K562 (cell line): ENCODE data around the gene RIMOC1. TPM values are rescaled to one million over a fixed set of nuclear protein-coding genes. Genes with fewer than 3 reads are reported as not detected.
A peak's percentile ranks its signal among the peaks of the same experiment; 100 is the strongest.

Source experiments
- CC2D1A ChIP-seq: fragments of 450-650 bp; IDR thresholded peaks from 2 replicates; pipeline ENCODE4 v1.6.1; 2017; ENCODE audit warnings: mild to moderate bottlenecking
- E2F3 ChIP-seq: fragments of 250-450 bp; sonication (Bioruptor Pico); IDR thresholded peaks from 2 replicates; pipeline ENCODE4 v1.4.0; 2020; ENCODE audit warnings: mild to moderate bottlenecking
- PHF8 ChIP-seq: fragments of 200-600 bp; sonication (generic); IDR thresholded peaks from 2 replicates; pipeline ENCODE4 v1.6.1; 2012; ENCODE audit warnings: mixed run types, mild to moderate bottlenecking, inconsistent platforms, low read length, moderate library complexity, borderline replicate concordance
- YY1 ChIP-seq, 3 experiments: IDR thresholded peaks; 2 replicates each; pipeline ENCODE4 v1.6.1; 2011; ENCODE audit warnings: low read length in 2 of 3, mild to moderate bottlenecking in 2 of 3, moderate library complexity in 2 of 3, borderline replicate concordance in 1 of 3, control low read depth in 1 of 3, low read depth in 1 of 3; ENCODE audit not compliant: insufficient read depth in 3 of 3, insufficient replicate concordance in 2 of 3, control insufficient read depth in 1 of 3, insufficient read length in 1 of 3; ENCODE audit errors: extremely low read depth in 1 of 3
- polyA plus RNA-seq, 8 experiments: library from polyadenylated mRNA; depleted of rRNA in 4 of 8; stranded (reverse) in 5 of 8; unstranded in 3 of 8; fragments of >200 nt; fragmentation: Nextera tagmentation in 2 of 8; fragmentation: Illumina TruSeq in 1 of 8; extraction: Ambion mirVana in 2 of 8; extraction: Trizol in 1 of 8; gene quantifications; 2 replicates each; pipeline versions ENCODE4 v1.2.1 to v1.2.3, GENCODE V29; 2011 to 2014; ENCODE audit warnings: inconsistent platforms in 1 of 8, missing spikeins in 1 of 8
- total RNA-seq, 7 experiments: library from RNA; depleted of rRNA in 6 of 7; stranded (reverse); fragments of >200 nt in 6 of 7; fragmentation: Illumina TruSeq in 2 of 7; extraction: Trizol in 2 of 7; gene quantifications; 2 replicates each; pipeline versions ENCODE4 v1.2.1 to v1.2.3, GENCODE V29; 2011 to 2021; ENCODE audit warnings: low replicate concordance in 1 of 7
- TF ChIP-seq, protein P1 (sequence below): fragments of 450-650 bp; IDR thresholded peaks from 2 replicates; pipeline ENCODE4 v1.6.1; 2017; ENCODE audit warnings: antibody characterized with exemption, mild to moderate bottlenecking
- TF ChIP-seq, protein P2 (sequence below): fragments of 450-650 bp; IDR thresholded peaks from 2 replicates; pipeline ENCODE4 v1.6.1; 2016; ENCODE audit warnings: mild to moderate bottlenecking, moderate library complexity

RIMOC1 gene
- total and polyA plus RNA-seq, 9 of the 15 experiments (the other 6 are each of a cell fraction or from before 2014, with no cell fraction given) = 11.6 to 63.1 (median 30.8) TPM

DNA sequence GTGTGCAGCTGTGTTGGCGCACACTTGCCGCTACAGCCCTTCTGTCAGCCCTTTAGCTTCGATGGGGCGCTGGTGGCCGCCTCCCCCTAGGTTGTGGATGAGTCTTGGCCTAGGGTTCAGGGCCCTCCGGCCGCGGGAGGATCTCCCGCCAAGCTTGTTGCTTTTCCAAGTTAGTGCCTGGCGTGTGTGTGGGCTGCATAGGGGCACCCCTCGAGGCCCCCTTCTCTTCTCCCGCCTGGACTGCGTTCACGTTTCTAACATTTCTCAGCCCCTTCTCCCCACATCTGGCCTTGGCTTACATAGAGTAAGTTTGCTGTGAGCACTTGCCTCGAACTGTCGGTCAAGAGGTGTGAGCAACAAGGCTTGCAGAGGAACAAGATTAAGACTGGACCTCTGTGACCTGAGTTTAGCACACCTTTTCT lies 33.5 kb upstream of the RIMOC1 start (continued):
- TF ChIP-seq, protein P1, sequence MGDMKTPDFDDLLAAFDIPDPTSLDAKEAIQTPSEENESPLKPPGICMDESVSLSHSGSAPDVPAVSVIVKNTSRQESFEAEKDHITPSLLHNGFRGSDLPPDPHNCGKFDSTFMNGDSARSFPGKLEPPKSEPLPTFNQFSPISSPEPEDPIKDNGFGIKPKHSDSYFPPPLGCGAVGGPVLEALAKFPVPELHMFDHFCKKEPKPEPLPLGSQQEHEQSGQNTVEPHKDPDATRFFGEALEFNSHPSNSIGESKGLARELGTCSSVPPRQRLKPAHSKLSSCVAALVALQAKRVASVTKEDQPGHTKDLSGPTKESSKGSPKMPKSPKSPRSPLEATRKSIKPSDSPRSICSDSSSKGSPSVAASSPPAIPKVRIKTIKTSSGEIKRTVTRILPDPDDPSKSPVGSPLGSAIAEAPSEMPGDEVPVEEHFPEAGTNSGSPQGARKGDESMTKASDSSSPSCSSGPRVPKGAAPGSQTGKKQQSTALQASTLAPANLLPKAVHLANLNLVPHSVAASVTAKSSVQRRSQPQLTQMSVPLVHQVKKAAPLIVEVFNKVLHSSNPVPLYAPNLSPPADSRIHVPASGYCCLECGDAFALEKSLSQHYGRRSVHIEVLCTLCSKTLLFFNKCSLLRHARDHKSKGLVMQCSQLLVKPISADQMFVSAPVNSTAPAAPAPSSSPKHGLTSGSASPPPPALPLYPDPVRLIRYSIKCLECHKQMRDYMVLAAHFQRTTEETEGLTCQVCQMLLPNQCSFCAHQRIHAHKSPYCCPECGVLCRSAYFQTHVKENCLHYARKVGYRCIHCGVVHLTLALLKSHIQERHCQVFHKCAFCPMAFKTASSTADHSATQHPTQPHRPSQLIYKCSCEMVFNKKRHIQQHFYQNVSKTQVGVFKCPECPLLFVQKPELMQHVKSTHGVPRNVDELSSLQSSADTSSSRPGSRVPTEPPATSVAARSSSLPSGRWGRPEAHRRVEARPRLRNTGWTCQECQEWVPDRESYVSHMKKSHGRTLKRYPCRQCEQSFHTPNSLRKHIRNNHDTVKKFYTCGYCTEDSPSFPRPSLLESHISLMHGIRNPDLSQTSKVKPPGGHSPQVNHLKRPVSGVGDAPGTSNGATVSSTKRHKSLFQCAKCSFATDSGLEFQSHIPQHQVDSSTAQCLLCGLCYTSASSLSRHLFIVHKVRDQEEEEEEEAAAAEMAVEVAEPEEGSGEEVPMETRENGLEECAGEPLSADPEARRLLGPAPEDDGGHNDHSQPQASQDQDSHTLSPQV = 0 out of 2 replicates have a peak, but pooled peaks have one; percentile 16
- TF ChIP-seq PHF8 (peak; percentile 47; the same call in 1 of the 2 replicates), CC2D1A (no peak), E2F3 (CRISPR knock-in tag) (0 out of 2 replicates have a peak, but pooled peaks have one; percentile 56), YY1 (IDR thresholded peaks at IDR 0.05; ENCODE audit: borderline replicate concordance in 1 of 3, control insufficient read depth in 1 of 3, extremely low read depth in 1 of 3, insufficient read depth in 3 of 3, insufficient read length in 1 of 3, insufficient replicate concordance in 2 of 3, low read depth in 1 of 3, low read length in 2 of 3) (no peak)
- TF ChIP-seq, protein P2, sequence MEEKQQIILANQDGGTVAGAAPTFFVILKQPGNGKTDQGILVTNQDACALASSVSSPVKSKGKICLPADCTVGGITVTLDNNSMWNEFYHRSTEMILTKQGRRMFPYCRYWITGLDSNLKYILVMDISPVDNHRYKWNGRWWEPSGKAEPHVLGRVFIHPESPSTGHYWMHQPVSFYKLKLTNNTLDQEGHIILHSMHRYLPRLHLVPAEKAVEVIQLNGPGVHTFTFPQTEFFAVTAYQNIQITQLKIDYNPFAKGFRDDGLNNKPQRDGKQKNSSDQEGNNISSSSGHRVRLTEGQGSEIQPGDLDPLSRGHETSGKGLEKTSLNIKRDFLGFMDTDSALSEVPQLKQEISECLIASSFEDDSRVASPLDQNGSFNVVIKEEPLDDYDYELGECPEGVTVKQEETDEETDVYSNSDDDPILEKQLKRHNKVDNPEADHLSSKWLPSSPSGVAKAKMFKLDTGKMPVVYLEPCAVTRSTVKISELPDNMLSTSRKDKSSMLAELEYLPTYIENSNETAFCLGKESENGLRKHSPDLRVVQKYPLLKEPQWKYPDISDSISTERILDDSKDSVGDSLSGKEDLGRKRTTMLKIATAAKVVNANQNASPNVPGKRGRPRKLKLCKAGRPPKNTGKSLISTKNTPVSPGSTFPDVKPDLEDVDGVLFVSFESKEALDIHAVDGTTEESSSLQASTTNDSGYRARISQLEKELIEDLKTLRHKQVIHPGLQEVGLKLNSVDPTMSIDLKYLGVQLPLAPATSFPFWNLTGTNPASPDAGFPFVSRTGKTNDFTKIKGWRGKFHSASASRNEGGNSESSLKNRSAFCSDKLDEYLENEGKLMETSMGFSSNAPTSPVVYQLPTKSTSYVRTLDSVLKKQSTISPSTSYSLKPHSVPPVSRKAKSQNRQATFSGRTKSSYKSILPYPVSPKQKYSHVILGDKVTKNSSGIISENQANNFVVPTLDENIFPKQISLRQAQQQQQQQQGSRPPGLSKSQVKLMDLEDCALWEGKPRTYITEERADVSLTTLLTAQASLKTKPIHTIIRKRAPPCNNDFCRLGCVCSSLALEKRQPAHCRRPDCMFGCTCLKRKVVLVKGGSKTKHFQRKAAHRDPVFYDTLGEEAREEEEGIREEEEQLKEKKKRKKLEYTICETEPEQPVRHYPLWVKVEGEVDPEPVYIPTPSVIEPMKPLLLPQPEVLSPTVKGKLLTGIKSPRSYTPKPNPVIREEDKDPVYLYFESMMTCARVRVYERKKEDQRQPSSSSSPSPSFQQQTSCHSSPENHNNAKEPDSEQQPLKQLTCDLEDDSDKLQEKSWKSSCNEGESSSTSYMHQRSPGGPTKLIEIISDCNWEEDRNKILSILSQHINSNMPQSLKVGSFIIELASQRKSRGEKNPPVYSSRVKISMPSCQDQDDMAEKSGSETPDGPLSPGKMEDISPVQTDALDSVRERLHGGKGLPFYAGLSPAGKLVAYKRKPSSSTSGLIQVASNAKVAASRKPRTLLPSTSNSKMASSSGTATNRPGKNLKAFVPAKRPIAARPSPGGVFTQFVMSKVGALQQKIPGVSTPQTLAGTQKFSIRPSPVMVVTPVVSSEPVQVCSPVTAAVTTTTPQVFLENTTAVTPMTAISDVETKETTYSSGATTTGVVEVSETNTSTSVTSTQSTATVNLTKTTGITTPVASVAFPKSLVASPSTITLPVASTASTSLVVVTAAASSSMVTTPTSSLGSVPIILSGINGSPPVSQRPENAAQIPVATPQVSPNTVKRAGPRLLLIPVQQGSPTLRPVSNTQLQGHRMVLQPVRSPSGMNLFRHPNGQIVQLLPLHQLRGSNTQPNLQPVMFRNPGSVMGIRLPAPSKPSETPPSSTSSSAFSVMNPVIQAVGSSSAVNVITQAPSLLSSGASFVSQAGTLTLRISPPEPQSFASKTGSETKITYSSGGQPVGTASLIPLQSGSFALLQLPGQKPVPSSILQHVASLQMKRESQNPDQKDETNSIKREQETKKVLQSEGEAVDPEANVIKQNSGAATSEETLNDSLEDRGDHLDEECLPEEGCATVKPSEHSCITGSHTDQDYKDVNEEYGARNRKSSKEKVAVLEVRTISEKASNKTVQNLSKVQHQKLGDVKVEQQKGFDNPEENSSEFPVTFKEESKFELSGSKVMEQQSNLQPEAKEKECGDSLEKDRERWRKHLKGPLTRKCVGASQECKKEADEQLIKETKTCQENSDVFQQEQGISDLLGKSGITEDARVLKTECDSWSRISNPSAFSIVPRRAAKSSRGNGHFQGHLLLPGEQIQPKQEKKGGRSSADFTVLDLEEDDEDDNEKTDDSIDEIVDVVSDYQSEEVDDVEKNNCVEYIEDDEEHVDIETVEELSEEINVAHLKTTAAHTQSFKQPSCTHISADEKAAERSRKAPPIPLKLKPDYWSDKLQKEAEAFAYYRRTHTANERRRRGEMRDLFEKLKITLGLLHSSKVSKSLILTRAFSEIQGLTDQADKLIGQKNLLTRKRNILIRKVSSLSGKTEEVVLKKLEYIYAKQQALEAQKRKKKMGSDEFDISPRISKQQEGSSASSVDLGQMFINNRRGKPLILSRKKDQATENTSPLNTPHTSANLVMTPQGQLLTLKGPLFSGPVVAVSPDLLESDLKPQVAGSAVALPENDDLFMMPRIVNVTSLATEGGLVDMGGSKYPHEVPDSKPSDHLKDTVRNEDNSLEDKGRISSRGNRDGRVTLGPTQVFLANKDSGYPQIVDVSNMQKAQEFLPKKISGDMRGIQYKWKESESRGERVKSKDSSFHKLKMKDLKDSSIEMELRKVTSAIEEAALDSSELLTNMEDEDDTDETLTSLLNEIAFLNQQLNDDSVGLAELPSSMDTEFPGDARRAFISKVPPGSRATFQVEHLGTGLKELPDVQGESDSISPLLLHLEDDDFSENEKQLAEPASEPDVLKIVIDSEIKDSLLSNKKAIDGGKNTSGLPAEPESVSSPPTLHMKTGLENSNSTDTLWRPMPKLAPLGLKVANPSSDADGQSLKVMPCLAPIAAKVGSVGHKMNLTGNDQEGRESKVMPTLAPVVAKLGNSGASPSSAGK = peak; percentile 87
